Mesendoderm (in vitro differentiated cells): ENCODE data around the gene DHRS7C.
A peak's percentile ranks its signal among the peaks of the same experiment; 100 is the strongest.

ENCODE experiments used
- DNase-seq: peaks from one replicate; pipeline ENCODE4 v3.0.0; 2013
- H2AK5ac ChIP-seq: 2 replicates; pipeline ENCODE4 v1.6.1; 2013; ENCODE audit warnings: low read length, inconsistent platforms
- H2BK120ac ChIP-seq: 2 replicates; pipeline ENCODE4 v1.6.1; 2013; ENCODE audit warnings: low read depth, mild to moderate bottlenecking, low read length, moderate library complexity, mixed read lengths
- H2BK15ac ChIP-seq: replicated peaks from 2 replicates; pipeline ENCODE4 v1.6.1; 2013; ENCODE audit warnings: low read depth, mild to moderate bottlenecking, moderate library complexity
- H2BK5ac ChIP-seq: 2 replicates; pipeline ENCODE4 v1.6.1; 2013; ENCODE audit warnings: low read length, inconsistent platforms
- H3K18ac ChIP-seq: 2 replicates; pipeline ENCODE4 v1.6.1; 2013; ENCODE audit warnings: mild to moderate bottlenecking, low read length, mixed read lengths
- H3K23ac ChIP-seq: one replicate; pipeline ENCODE4 v1.6.1; 2013; ENCODE audit warnings: low read length
- H3K27ac ChIP-seq: 2 replicates; pipeline ENCODE4 v1.5.1; 2013; ENCODE audit warnings: low read depth, mild to moderate bottlenecking, inconsistent platforms, low read length, moderate library complexity
- H3K27me3 ChIP-seq: 2 replicates; pipeline ENCODE4 v1.6.1; 2013; ENCODE audit warnings: low read length, control low read depth, mild to moderate bottlenecking, inconsistent platforms; ENCODE audit not compliant: insufficient read depth, poor library complexity
- H3K36me3 ChIP-seq: 2 replicates; pipeline ENCODE4 v1.6.1; 2013; ENCODE audit warnings: low read length, inconsistent platforms; ENCODE audit not compliant: control insufficient read depth, insufficient read depth
- H3K4ac ChIP-seq: one replicate; pipeline ENCODE4 v1.6.1; 2013; ENCODE audit warnings: low read depth, mild to moderate bottlenecking, low read length, moderate library complexity
- H3K4me1 ChIP-seq: 2 replicates; pipeline ENCODE4 v1.6.1; 2013; ENCODE audit warnings: low read depth, low read length, inconsistent platforms; ENCODE audit not compliant: control insufficient read depth
- H3K4me2 ChIP-seq: 2 replicates; pipeline ENCODE4 v1.6.1; 2013; ENCODE audit warnings: low read length
- H3K4me3 ChIP-seq: 2 replicates; pipeline ENCODE4 v1.5.1; 2013; ENCODE audit warnings: mild to moderate bottlenecking, low read length
- H3K56ac ChIP-seq: one replicate; pipeline ENCODE4 v1.6.1; 2013; ENCODE audit warnings: low read length
- H3K79me1 ChIP-seq: 2 replicates; pipeline ENCODE4 v1.6.1; 2013; ENCODE audit warnings: low read length, inconsistent platforms
- H3K79me2 ChIP-seq: 2 replicates; pipeline ENCODE4 v1.6.1; 2013; ENCODE audit warnings: mild to moderate bottlenecking, low read length; ENCODE audit not compliant: control insufficient read depth, insufficient read depth
- H3K9ac ChIP-seq: 2 replicates; pipeline ENCODE4 v1.6.1; 2013; ENCODE audit warnings: low read length, inconsistent platforms
- H4K5ac ChIP-seq: one replicate; pipeline ENCODE4 v1.6.1; 2013; ENCODE audit warnings: low read length
- H4K8ac ChIP-seq: one replicate; pipeline ENCODE4 v1.6.1; 2013; ENCODE audit warnings: low read depth, mild to moderate bottlenecking, control low read depth, low read length, moderate library complexity
- WGBS: extraction: QIAGEN DNeasy Blood & Tissue Kit; methylation state at CpG from one replicate; pipeline ENCODE4 v1.1.7; 2013; ENCODE audit warnings: low lambda C conversion rate, missing lambda C conversion rate; ENCODE audit not compliant: insufficient coverage; ENCODE audit errors: extremely low coverage; 5-methylcytosine and 5-hydroxymethylcytosine counted together

DHRS7C gene

GRCh38 chr17:9750524-9750923, 40.9 kb downstream of the DHRS7C start:
- Histone ChIP-seq H3K56ac (no peak overlapping the region), H3K4me1 (no peaks in the 10 kb centered on the region), H3K27ac (no peak overlapping the region), H3K23ac (no peak overlapping the region), H3K4me2 (no peak overlapping the region), H2BK15ac (no peak overlapping the region), H2BK5ac (no peak overlapping the region), H3K9ac (no peak overlapping the region), H4K8ac (no peak overlapping the region), H2AK5ac (no peak overlapping the region), H3K4me3 (no peak overlapping the region), H4K5ac (no peak overlapping the region), H3K79me2 (no peaks in the 10 kb centered on the region), H3K79me1 (no peaks in the 10 kb centered on the region), H3K18ac (no peak overlapping the region), H3K36me3 (no peaks in the 10 kb centered on the region), H3K4ac (no peak overlapping the region), H3K27me3 (no peaks in the 10 kb centered on the region), H2BK120ac (no peak overlapping the region)
- DNase-seq = no peak
- WGBS = no CpG with 5 or more reads among the region's 9 CpGs

- no peak overlapping the region for H3K9ac ChIP-seq
- H3K18ac ChIP-seq = no peak overlapping the region
- no peak overlapping the region for H3K56ac ChIP-seq
- no peaks in the 10 kb centered on the region for H3K27me3 ChIP-seq
- no peak overlapping the region for H2AK5ac ChIP-seq
- H3K4me3 ChIP-seq = no peak overlapping the region
- no peak overlapping the region for H2BK120ac ChIP-seq
- no peak overlapping the region for H3K23ac ChIP-seq
- no peak overlapping the region for H3K4ac ChIP-seq
- H4K5ac ChIP-seq = no peak overlapping the region
- H3K79me1 ChIP-seq = no peaks in the 10 kb centered on the region
- no peak overlapping the region for H2BK15ac ChIP-seq
- no peaks in the 10 kb centered on the region for H3K36me3 ChIP-seq
- H4K8ac ChIP-seq = no peak overlapping the region
- H3K27ac ChIP-seq = peak overlapping the region; percentile 43
- no peak overlapping the region for H2BK5ac ChIP-seq
- peak; percentile 83 for DNase-seq
- H3K79me2 ChIP-seq = no peaks in the 10 kb centered on the region
- WGBS = no CpG with 5 or more reads among the region's 11 CpGs
- H3K4me1 ChIP-seq = no peaks in the 10 kb centered on the region
- H3K4me2 ChIP-seq = no peak overlapping the region
These were observed 61.5 kb downstream of the DHRS7C start for GRCh38 chr17:9729735-9730420.

- Histone ChIP-seq H3K27me3 (no peaks in the 10 kb centered on the region), H3K4ac (no peak overlapping the region), H3K79me1 (no peaks in the 10 kb centered on the region), H2BK120ac (no peak overlapping the region), H3K56ac (no peak overlapping the region), H3K18ac (no peak overlapping the region), H3K9ac (no peak overlapping the region), H3K4me2 (no peak overlapping the region), H2AK5ac (no peak overlapping the region), H2BK5ac (no peak overlapping the region), H3K79me2 (no peaks in the 10 kb centered on the region), H3K36me3 (no peaks in the 10 kb centered on the region), H4K8ac (no peak overlapping the region), H3K27ac (no peak overlapping the region), H3K4me1 (no peaks in the 10 kb centered on the region), H2BK15ac (no peak overlapping the region), H4K5ac (no peak overlapping the region), H3K23ac (no peak overlapping the region), H3K4me3 (no peak overlapping the region)
- no CpG with 5 or more reads among the region's 2 CpGs for WGBS
- peak; percentile 65 for DNase-seq
These were observed 62.2 kb downstream of the DHRS7C start for GRCh38 chr17:9729034-9729650.

- Histone ChIP-seq H3K79me1 (no peaks in the 10 kb centered on the region), H2BK120ac (no peak overlapping the region), H3K9ac (no peak overlapping the region), H3K56ac (no peak overlapping the region), H2BK15ac (no peak overlapping the region), H3K27ac (no peak overlapping the region), H3K79me2 (no peaks in the 10 kb centered on the region), H3K4me2 (no peak overlapping the region), H3K18ac (no peak overlapping the region), H3K4ac (no peak overlapping the region), H3K23ac (no peak overlapping the region), H3K4me3 (no peak overlapping the region), H3K4me1 (no peaks in the 10 kb centered on the region), H4K8ac (no peak overlapping the region), H2AK5ac (no peak overlapping the region), H3K27me3 (no peaks in the 10 kb centered on the region), H3K36me3 (no peaks in the 10 kb centered on the region), H2BK5ac (no peak overlapping the region), H4K5ac (no peak overlapping the region)
- no CpG with 5 or more reads among the region's 12 CpGs for WGBS
- no peak for DNase-seq
These were observed 62.8 kb downstream of the DHRS7C start for GRCh38 chr17:9728564-9728963.

GRCh38 chr17:9728005-9728404, 63.4 kb downstream of the DHRS7C start:
- no peak for DNase-seq
- WGBS = no CpG with 5 or more reads among the region's 18 CpGs
- H3K4ac ChIP-seq = no peak overlapping the region

GRCh38 chr17:9726291-9726690, 65.1 kb downstream of the DHRS7C start:
- no peak overlapping the region for H2BK5ac ChIP-seq
- no CpG with 5 or more reads among the region's 6 CpGs for WGBS

More at GRCh38 chr17:9728005-9728404, 63.4 kb downstream of the DHRS7C start:
- Histone ChIP-seq H3K79me2 (no peaks in the 10 kb centered on the region), H3K9ac (no peak overlapping the region), H3K36me3 (no peaks in the 10 kb centered on the region), H3K18ac (no peak overlapping the region), H3K4me1 (no peaks in the 10 kb centered on the region), H4K5ac (no peak overlapping the region), H3K23ac (no peak overlapping the region), H3K4me2 (no peak overlapping the region), H2BK15ac (no peak overlapping the region), H2BK5ac (no peak overlapping the region), H3K27me3 (no peaks in the 10 kb centered on the region), H3K27ac (no peak overlapping the region), H3K4me3 (no peak overlapping the region), H3K56ac (no peak overlapping the region), H3K79me1 (no peaks in the 10 kb centered on the region), H2AK5ac (no peak overlapping the region), H4K8ac (no peak overlapping the region), H2BK120ac (no peak overlapping the region)

More at GRCh38 chr17:9726291-9726690, 65.1 kb downstream of the DHRS7C start:
- Histone ChIP-seq H3K79me2 (no peaks in the 10 kb centered on the region), H2BK120ac (no peak overlapping the region), H4K5ac (no peak overlapping the region), H3K18ac (no peak overlapping the region), H2AK5ac (no peak overlapping the region), H3K79me1 (no peaks in the 10 kb centered on the region), H3K23ac (no peak overlapping the region), H3K27ac (no peak overlapping the region), H4K8ac (no peak overlapping the region), H3K56ac (no peak overlapping the region), H3K36me3 (no peaks in the 10 kb centered on the region), H3K27me3 (no peaks in the 10 kb centered on the region), H2BK15ac (no peak overlapping the region), H3K9ac (no peak overlapping the region), H3K4me1 (no peaks in the 10 kb centered on the region), H3K4ac (no peak overlapping the region), H3K4me2 (no peak overlapping the region), H3K4me3 (no peak overlapping the region)
- no peak for DNase-seq
